Gastrocnemius medialis (tissue), 4 donors: ENCODE results near the gene CDH23.

Source experiments
- POLR2A ChIP-seq, 2 donors: fragments of 450-650 bp; IDR thresholded peaks; one replicate each; pipeline ENCODE4 v1.6.1; 2017; ENCODE audit warnings: antibody characterized with exemption in 2 of 2, mild to moderate bottlenecking in 2 of 2, moderate library complexity in 2 of 2
- TF ChIP-seq, protein P1 (sequence below), 5 experiments: fragments of 450-650 bp in 3 of 5; fragments of 200-600 bp in 2 of 5; sonication (generic) in 2 of 5; IDR thresholded peaks in 4 of 5; conservative IDR thresholded peaks in 1 of 5; 1 replicate in 4 of 5; 2 replicates in 1 of 5; pipeline ENCODE4 v1.5.1; 2016 to 2019; ENCODE audit warnings: antibody characterized with exemption in 5 of 5, mild to moderate bottlenecking in 3 of 5, moderate library complexity in 3 of 5

DNA sequence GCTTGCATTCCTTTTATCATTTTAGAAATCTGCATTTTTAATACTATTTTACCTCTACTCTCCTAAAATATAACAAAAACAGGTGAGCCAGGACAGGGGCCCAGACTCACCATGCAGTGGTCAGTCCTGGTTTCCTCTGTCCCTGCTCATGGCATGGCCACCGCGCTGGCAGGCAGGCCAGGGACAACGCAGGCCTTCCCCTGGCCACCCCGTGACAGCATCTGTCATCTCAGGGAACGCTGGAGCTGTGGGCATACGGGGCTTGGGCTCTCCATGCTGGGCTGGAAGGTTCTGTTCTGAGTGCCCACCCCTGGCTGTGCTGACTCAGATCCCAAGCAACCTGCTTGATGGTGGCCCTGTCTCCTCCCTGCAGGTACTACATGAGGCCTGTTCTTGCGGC is 35.1 kb upstream of the CDH23 start:
- TF ChIP-seq, protein P1, sequence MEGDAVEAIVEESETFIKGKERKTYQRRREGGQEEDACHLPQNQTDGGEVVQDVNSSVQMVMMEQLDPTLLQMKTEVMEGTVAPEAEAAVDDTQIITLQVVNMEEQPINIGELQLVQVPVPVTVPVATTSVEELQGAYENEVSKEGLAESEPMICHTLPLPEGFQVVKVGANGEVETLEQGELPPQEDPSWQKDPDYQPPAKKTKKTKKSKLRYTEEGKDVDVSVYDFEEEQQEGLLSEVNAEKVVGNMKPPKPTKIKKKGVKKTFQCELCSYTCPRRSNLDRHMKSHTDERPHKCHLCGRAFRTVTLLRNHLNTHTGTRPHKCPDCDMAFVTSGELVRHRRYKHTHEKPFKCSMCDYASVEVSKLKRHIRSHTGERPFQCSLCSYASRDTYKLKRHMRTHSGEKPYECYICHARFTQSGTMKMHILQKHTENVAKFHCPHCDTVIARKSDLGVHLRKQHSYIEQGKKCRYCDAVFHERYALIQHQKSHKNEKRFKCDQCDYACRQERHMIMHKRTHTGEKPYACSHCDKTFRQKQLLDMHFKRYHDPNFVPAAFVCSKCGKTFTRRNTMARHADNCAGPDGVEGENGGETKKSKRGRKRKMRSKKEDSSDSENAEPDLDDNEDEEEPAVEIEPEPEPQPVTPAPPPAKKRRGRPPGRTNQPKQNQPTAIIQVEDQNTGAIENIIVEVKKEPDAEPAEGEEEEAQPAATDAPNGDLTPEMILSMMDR (IDR thresholded peaks at IDR 0.05 in 4 of 5, conservative IDR thresholded peaks at IDR 0.05 in 1 of 5) = no peak
- TF ChIP-seq POLR2A (IDR thresholded peaks at IDR 0.05) = no peak
